Thyroid gland (tissue), 4 donors: ENCODE data around the gene SMIM3. TPM values are rescaled to one million over a fixed set of nuclear protein-coding genes. Genes with fewer than 3 reads are reported as not detected.
"Not testable (repeated sequence)": the region's sequence is repeated elsewhere in the genome, so short reads cannot be mapped to it uniquely, and the experiment has no call there.

Experiments used
- DNase-seq, 2 donors: peaks; one replicate each; pipeline ENCODE4 v3.0.0-alpha.2; 2019
- H3K27ac ChIP-seq, 3 donors: fragments of 200-600 bp; sonication (generic); 1 replicate in 2 of 3; 2 replicates in 1 of 3; pipeline ENCODE4 v1.5.1; 2016 to 2019; ENCODE audit warnings: mild to moderate bottlenecking in 1 of 3, moderate library complexity in 1 of 3
- H3K27me3 ChIP-seq: fragments of 200-600 bp; sonication (generic); one replicate; pipeline ENCODE4 v1.5.1; 2019
- H3K36me3 ChIP-seq, 2 donors: fragments of 200-600 bp; sonication (generic); one replicate each; pipeline ENCODE4 v1.5.1; 2016 to 2019
- H3K4me1 ChIP-seq, 2 donors: fragments of 200-600 bp; sonication (generic); one replicate each; pipeline ENCODE4 v1.5.1; 2017 to 2019
- H3K4me3 ChIP-seq, 3 donors: fragments of 200-600 bp; sonication (generic); replicated peaks in 1 of 3; 1 replicate in 2 of 3; 2 replicates in 1 of 3; pipeline ENCODE4 v1.5.1; 2016; ENCODE audit warnings: mild to moderate bottlenecking in 1 of 3
- H3K9me3 ChIP-seq: fragments of 200-600 bp; sonication (generic); one replicate; pipeline ENCODE4 v1.5.1; 2017
- POLR2A ChIP-seq, 2 donors: fragments of 450-650 bp; IDR thresholded peaks; one replicate each; pipeline ENCODE4 v1.6.1; 2017; ENCODE audit warnings: antibody characterized with exemption in 2 of 2, mild to moderate bottlenecking in 2 of 2, moderate library complexity in 1 of 2
- WGBS, 2 donors: methylation state at CpG; one replicate each; pipeline ENCODE4 v1.1.5; 2017; 5-methylcytosine and 5-hydroxymethylcytosine counted together
- intact Hi-C: fragments of 100-400 bp; cut with DNase I; formaldehyde crosslinking; loops from one replicate; pipeline ENCODE4 v1.15.1; 2023
- total RNA-seq, 4 donors: library from RNA; depleted of rRNA; stranded (reverse); fragments of >200 nt; gene quantifications; one replicate each; pipeline ENCODE4 v1.2.3, GENCODE V29; 2016
- TF ChIP-seq, protein P1 (sequence below), 6 experiments: fragments of 200-600 bp in 3 of 6; fragments of 450-650 bp in 3 of 6; sonication (generic) in 3 of 6; IDR thresholded peaks; one replicate each; pipeline ENCODE4 v1.5.1; 2016 to 2019; ENCODE audit warnings: antibody characterized with exemption in 6 of 6, mild to moderate bottlenecking in 2 of 6, inconsistent platforms in 1 of 6, moderate library complexity in 1 of 6

The SMIM3 gene
- total RNA-seq, 4 donors from 2014 or later: 17.8 to 47.3 (median 24.1) TPM

DNA sequence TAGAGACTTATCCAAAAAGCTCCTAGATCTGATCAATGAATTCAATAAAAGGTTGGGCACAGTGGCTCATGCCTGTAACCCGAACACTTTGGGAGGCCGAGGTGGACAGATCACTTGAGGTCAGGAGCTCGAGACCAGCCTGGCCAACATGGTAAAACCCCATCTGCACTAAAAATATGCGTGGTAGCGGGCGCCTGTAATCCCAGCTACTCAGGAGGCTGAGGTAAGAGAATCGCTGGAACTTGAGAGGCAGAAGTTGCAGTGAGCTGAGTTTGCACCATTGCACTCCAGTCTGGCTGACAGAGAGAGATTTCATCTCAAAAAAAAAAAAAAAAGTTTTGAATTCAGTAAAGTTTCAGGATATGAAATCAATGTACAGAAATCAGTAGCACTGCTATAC lies 39.7 kb upstream of the SMIM3 start:
- Histone ChIP-seq H3K27ac (no peak overlapping the region), H3K27me3 (no peaks in the 10 kb centered on the region), H3K4me1 (no peaks in the 10 kb centered on the region), H3K9me3 (no peaks in the 10 kb centered on the region), H3K4me3 (no peak overlapping the region), H3K36me3 (peaks cover 0 to 7% of the 10 kb centered on the region in 2 donors)
- intact Hi-C loops: no loop called here
- WGBS, 2 donors: 91 to 96% methylated on average over 7 of the region's 7 CpGs
- TF ChIP-seq, protein P1, sequence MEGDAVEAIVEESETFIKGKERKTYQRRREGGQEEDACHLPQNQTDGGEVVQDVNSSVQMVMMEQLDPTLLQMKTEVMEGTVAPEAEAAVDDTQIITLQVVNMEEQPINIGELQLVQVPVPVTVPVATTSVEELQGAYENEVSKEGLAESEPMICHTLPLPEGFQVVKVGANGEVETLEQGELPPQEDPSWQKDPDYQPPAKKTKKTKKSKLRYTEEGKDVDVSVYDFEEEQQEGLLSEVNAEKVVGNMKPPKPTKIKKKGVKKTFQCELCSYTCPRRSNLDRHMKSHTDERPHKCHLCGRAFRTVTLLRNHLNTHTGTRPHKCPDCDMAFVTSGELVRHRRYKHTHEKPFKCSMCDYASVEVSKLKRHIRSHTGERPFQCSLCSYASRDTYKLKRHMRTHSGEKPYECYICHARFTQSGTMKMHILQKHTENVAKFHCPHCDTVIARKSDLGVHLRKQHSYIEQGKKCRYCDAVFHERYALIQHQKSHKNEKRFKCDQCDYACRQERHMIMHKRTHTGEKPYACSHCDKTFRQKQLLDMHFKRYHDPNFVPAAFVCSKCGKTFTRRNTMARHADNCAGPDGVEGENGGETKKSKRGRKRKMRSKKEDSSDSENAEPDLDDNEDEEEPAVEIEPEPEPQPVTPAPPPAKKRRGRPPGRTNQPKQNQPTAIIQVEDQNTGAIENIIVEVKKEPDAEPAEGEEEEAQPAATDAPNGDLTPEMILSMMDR (IDR thresholded peaks at IDR 0.05): no peak
- TF ChIP-seq POLR2A (IDR thresholded peaks at IDR 0.05): no peak
- DNase-seq: no peak

DNA sequence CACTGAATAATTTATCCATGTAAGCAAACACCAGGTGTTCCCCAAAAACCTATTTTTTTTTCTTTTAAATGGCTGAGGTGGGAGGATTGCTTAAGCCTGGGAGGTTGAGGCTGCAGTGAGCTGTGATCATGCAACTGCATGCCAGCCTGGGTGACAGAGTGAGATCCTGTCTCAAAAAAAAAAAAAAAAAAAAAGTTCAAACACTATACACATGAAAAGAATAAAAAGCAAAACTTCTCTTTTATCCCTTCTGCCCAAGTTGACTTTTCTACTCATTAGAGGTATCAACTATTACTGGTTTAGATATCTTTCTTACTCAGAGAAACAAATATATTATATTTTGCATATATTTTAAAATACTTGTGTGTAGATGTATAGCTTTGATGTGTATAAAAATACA lies 37.6 kb upstream of the SMIM3 start:
- intact Hi-C loops: no loop called here
- peaks cover 0 to 7% of the 10 kb centered on the region in 2 donors for H3K36me3 ChIP-seq
- H3K27ac ChIP-seq: no peak overlapping the region
- DNase-seq: no peak
- no peak overlapping the region for H3K4me3 ChIP-seq
- TF ChIP-seq, protein P1 (IDR thresholded peaks at IDR 0.05): no peak
- no peak for TF ChIP-seq POLR2A (IDR thresholded peaks at IDR 0.05)
- no peaks in the 10 kb centered on the region for H3K4me1 ChIP-seq
- H3K27me3 ChIP-seq: no peaks in the 10 kb centered on the region
- no peaks in the 10 kb centered on the region for H3K9me3 ChIP-seq

DNA sequence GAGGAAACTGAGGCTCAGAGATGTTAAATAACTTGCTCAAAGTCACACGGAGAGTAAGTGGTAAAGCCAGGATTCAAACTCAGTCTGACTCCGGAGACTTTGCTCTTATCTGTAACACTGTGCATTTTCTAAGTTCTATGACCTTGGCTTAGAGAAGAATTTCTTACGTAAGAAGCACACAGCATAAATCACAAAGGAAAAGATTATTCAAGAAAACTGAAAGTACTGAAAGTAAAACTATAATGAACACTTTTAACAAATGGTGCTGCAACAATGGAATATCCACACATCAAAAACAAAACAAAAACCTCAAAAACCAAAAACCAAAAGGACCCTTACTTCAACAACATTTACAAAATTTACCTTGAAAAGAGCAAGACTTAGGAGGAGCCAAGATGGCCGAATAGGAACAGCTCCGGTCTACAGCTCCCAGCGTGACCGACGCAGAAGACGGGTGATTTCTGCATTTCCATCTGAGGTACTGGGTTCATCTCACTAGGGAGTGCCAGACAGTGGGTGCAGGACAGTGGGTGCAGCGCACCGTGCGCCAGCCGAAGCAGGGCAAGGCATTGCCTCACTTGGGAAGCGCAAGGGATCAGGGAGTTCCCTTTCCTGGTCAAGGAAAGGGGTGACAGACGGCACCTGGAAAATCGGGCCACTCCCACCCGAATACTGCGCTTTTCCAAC lies 36.0 kb upstream of the SMIM3 start:
- H3K9me3 ChIP-seq, H3K4me3 ChIP-seq, H3K36me3 ChIP-seq, H3K27me3 ChIP-seq, DNase-seq, H3K4me1 ChIP-seq, intact Hi-C loops, H3K27ac ChIP-seq: not testable (repeated sequence)
- 94% methylated on average over 18 of the region's 18 CpGs for WGBS, 2 donors

DNA sequence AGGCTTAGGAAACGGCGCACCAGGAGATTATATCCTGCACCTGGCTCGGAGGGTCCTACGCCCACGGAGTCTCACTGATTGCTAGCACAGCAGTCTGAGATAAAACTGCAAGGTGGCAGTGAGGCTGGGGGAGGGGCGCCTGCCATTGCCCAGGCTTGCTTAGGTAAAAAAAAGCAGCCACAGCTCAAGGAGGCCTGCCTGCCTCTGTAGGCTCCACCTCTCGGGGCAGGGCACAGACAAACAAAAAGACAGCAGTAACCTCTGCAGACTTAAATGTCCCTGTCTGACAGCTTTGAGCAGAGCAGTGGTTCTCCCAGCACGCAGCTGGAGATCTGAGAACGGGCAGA lies 35.4 kb upstream of the SMIM3 start:
- H3K4me1 ChIP-seq, intact Hi-C loops, DNase-seq, H3K27ac ChIP-seq, H3K9me3 ChIP-seq, H3K36me3 ChIP-seq, H3K4me3 ChIP-seq, H3K27me3 ChIP-seq: not testable (repeated sequence)
- 86 to 93% methylated on average over 7 to 9 of the region's 9 CpGs for WGBS, 2 donors

DNA sequence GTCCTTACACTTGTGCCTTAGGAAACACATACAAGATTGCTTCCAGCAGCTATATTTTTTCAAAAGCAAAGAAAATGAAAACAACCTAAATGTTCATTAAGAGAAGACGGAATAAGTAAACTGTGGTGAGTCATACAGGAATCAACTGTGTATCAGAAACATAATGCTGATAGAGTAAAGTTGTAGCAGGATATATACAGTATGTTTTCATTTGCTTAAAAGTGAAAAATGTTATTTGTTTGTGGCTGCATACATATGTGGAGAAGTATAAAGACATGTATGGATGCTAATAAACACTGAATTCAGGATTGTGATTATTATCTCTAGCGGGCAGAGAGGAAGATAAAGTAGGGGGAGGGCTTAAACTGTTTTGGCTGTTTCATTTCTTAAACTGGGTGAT lies 28.1 kb upstream of the SMIM3 start:
- Histone ChIP-seq H3K36me3 (peaks cover 11 to 22% of the 10 kb centered on the region in 2 donors), H3K27me3 (no peaks in the 10 kb centered on the region), H3K27ac (no peak overlapping the region), H3K9me3 (no peaks in the 10 kb centered on the region), H3K4me3 (no peak overlapping the region), H3K4me1 (peaks cover 4 to 6% of the 10 kb centered on the region in 2 donors)
- WGBS, 2 donors: 85 to 89% methylated on average over 2 of the region's 2 CpGs
- intact Hi-C loops: no loop called here
- TF ChIP-seq, protein P1 (IDR thresholded peaks at IDR 0.05): no peak
- TF ChIP-seq POLR2A (IDR thresholded peaks at IDR 0.05): no peak
- no peak for DNase-seq

DNA sequence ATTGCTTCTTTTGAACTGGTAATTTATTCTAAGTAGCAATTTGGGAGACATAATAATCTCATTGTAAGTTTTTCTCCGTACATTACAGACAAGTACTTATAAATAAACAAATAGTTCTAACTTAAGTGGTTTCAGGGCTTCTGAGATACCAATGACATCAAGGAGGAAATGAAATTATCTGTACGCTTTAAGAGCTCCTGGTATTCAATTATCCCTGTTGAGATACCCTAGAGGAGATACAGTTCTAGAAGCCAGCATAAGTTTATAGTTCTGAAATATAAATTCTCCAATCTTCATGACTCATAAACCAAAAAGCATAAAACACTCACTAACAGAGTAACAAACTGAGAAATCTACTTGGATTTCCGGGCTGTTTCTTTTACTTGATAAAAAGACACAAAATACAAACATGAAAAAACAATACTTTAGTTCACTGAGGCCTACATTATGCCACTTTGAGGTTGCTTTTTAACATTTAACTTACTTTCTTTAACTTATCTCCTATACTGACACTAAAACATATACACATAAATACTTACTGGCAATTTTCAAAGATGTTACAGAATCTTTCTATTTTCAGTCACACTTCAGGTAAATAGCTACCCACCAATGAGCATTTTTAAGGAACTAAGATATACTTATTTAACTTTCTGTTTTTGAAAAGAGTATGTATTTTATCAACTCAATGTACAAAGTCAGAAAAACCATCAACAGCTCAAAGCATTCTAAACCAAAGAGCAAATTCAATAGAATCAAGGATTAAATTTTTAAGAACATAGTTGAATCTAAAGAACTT lies 27.3 kb upstream of the SMIM3 start:
- Histone ChIP-seq H3K27ac (no peak overlapping the region), H3K27me3 (no peaks in the 10 kb centered on the region), H3K9me3 (no peaks in the 10 kb centered on the region), H3K4me1 (peaks cover 4 to 6% of the 10 kb centered on the region in 2 donors), H3K36me3 (peaks cover 11 to 22% of the 10 kb centered on the region in 2 donors), H3K4me3 (no peak overlapping the region)
- 74 to 78% methylated on average over 3 of the region's 3 CpGs for WGBS, 2 donors
- DNase-seq: no peak
- intact Hi-C loops: no loop called here
- TF ChIP-seq POLR2A (IDR thresholded peaks at IDR 0.05): no peak
- TF ChIP-seq, protein P1 (IDR thresholded peaks at IDR 0.05): no peak
